Right lung (tissue), 5 donors: ENCODE results near the gene SERPINA12. TPM values are rescaled to one million over a fixed set of nuclear protein-coding genes. Genes with fewer than 3 reads are reported as not detected.

Experiments
- DNase-seq, 2 donors: peaks; one replicate each; pipeline ENCODE4 v3.0.0-alpha.2; 2013
- polyA plus RNA-seq, 5 donors: library from polyadenylated mRNA; unstranded; fragments of 120-200 nt; gene quantifications; one replicate each; pipeline versions ENCODE4 v1.2.1 to v1.2.3, GENCODE V29; 2013; ENCODE audit warnings: inconsistent platforms in 1 of 5, low replicate concordance in 1 of 5; ENCODE audit not compliant: insufficient read length in 5 of 5, insufficient read depth in 1 of 5

Gene SERPINA12
- polyA plus RNA-seq, 5 donors, result not detected

DNA sequence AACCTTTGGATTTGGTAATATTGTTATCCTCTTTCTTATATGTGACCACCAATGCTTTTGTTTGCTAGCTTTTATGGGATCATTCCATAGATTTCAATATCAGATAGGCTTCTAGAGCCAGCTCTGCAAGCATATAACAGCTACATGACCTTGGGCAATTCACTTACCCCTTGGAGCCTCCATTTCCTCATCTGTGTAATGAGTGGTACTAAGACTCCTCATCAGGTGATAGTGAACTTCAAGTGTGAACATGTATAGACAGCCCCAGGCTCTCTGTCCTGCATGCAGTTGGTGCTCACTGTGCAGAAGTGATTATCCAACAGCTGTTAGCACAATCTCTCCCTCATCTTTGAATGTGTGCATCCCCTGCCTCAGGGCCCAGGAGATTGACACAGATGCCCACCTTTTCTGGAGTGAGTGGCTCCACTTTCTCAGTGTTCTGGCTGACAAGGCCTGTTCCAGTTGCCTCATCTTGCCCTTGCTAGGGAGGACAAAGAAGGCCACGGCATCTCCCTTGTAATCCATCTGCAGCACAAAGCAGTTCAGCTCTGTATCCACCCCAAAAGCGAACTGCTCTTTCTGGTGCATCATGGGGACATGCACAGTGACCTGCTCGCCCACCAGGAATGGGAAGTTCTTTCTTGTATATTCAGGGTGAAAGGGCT lies 42.4 kb downstream of the SERPINA12 start:
- no peak for DNase-seq

DNA sequence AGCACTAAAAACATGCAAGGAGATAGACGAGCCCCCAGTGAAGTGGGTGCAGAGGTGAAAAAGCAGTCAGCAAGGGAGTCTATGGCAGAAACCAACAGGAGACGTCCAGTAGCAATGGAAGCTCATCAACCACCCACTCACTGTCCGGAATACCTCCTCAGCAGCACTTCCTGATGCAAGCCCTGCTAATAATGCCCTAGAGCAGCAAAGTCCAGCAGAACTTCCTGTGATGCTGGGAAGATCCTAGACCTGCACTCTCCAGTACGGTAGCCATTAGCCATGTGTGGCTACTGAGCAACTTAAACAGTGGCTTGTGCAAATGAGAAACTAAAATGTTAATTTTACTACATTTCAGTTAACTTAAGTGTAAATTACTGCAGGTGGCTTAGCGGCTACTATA lies 44.2 kb downstream of the SERPINA12 start:
- no peak for DNase-seq

DNA sequence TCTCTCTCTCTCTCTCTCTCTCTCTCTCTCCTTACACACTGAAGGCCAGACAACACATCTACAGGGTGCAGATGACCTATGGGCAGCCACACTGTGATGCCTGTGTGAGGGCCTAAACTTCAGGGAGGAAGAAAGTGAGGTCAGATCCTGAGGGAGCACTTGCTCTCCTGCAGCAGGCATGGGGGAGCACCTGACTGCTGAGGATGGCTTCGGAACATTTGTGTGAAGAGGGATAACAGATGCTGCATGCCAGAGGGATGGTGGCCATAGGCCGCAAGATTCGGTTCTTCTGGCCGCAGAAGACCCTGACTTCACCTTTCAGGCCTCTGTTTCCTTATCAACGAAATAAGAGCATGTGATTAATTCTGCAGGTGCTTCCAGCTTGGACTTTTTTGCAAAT lies 45.0 kb downstream of the SERPINA12 start:
- DNase-seq, result no peak

DNA sequence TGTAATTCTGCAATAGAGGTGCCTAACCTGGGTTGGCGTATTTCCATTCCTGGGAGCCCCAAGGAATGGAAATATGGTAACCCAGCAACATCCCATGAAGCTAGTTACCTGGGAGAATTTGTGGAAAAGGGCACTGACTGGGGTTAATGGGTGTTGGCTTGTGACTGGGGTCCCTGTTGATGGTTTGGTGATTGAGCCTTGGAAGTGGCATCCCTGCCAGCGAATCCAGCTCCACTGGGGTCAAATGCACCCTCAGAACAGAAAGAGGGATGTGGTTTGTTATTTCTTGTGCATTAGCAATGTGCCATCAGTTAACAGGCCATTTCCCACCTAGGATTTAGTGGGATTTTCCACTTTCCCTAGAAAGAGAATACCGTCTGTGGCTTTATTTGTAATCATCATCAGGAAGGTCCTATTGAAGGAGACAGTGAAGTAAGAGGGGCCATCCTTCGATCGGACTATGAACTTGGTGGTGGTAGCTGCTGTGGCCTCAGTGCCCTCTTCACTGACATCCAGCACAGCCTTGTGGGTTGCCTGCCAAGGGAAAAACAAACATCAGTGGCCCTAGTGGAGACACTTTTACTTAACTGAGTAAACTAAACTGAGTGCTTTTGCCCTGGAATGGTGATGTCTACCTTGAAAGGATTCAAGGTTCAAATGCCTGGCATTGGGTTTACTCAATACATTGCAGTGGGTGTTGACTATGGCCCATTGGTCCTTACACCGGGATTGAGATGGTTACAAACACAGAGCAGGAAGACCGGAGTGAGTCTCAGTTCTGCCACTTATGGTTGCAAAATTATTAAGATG lies 46.3 kb downstream of the SERPINA12 start:
- DNase-seq, result no peak

DNA sequence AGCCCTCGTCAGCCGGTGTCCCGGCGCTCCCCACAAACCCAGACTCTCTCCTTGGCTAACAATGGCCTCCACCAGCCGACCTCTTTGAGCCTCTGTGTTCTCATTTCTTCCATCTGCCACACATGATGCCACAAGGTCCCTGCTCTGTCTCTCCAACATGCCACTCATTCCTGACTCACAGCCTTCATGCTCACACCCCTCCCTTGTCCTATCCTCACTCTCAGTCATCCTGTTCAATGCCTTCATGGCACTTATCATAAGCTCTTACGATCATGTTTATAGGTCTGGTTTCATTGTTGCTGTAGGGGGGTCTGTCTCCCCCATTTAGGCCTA lies 47.1 kb downstream of the SERPINA12 start:
- no peak for DNase-seq

DNA sequence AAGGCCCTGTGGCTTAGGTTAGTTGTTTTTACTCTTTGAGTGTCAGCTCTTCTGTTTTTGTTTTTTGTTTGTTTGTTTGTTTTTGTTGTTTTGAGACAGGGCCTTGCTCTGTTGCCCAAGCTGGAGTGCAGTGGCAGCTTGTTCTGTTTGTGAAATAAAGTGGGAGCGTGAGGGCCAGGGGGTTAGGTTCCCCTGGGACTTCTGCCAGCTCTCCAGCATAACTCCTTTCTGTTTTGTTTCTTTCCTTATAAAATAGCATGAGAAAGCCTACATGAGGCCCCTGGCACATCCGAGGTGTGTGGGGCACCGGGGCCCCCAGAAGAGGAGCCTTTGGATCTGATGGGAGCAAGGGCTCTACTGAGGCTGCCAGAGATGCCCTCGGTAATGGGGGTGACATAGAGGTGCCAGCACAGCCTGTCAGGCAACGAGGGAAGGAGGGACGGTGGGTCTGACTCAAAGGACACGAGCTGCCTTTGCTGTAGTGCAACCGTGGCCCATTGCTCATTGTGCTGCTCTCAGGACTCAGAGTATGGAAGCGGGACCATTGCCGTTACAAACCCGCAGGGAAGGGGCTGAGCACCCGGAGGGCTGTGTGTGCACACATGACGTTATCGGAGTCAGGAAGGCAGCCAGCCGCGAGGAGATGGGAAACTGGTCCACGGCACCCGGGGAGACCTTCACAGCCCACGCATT lies 47.6 kb downstream of the SERPINA12 start:
- no peak for DNase-seq

DNA sequence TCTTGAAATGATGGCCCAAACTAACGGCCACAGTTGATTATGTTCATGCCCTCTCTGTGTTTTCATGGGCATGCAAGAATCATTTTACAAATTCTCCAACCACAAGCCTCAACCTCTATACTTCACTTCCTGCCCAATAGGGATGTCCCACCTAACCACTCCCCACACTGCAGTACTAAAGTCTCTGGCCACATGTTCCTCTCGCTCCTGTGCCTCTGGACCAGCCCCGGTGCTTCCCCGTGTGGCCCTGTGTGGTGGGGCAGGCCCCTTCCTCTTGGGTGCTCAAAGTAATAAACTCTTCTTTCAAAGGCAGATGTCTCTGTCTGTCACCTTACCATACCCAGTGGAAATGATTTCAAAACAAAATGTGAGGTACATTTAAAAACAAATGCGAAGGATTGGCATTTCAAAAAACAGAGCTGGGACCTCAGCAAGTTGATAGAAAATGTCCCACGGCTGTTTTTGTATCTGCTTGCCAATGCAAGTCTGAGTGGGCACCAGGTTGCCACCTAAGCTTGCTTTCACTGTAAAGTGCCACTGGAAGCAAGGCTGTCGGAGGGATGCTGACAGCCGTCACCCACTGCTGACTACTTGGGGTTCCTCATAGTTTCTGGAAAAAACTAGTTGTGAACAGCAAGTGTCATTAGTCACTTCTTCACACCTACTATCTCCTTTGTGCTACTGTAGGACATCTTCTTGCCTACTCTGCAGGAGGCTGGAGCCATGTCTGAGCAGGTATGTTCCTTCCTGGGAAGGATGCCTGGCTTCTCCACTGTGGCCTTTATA lies 48.4 kb downstream of the SERPINA12 start:
- no peak for DNase-seq

DNA sequence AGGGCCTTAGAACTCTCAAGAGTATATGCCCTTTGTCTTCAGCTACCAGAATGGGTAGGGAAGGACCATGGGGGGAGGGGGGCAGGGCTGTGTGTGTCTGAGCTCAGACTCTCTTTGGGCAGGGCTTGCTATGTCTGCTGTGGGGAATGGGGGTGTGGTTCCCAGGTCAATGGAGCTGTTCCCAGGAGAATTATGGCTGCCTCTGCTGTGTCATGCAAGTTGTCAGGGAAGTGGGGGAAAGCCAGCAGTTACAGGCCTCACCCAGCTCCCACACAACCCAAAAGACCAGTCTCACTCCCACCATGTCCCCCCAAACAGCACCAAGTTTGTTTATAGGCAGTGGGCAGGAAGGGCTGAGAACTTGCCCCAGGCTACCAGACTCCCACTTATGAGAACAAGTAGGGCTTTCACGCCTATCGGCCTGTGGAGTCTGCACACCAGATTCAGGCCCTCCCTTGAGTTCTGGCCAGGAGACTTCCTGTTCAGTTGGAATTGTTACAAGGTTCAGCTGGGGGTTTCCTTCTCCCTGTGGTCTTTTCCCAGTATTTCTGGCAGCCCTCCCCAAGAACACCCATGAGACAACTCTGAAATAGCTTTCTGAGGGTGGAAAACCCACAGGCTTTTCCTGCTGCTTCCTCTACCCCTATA lies 50.6 kb downstream of the SERPINA12 start:
- DNase-seq, result no peak

DNA sequence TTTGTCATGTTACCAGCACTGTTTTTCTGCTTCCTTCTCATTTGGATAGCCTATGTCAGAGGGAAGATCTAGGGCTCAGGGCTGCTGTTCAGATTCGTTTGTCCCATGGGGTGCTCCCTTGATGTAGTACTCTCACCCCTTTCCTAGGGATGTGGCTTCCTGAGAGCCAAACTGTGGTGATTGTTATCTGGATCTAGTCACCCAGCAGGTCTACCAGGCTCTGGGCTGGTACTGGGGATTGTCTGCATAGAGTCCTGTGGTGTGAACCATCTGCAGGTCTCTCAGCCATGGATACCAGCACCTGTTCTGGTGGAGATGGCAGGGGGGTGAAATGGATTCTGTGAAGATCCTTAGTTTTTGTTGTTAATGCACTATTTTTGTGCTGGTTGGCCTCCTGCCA lies 51.2 kb downstream of the SERPINA12 start:
- no peak for DNase-seq

DNA sequence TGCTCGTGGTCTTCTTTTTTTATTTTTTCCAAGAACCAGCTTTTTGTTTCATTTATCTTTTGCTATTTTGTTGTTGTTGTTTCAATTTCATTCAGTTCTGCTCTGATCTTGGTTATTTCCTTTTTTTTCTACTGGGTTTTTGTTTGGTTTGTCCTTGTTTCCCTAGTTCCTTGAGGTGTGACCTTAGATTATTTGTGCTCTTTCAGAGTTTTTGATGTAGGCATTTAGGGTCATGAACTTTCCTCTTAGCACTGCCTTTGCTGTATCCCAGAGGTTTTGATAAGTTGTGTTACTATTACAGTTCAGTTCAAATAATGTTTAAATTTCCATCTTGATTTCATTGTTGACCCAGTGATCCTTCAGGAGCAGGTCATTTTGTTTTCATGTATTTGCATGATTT lies 53.3 kb downstream of the SERPINA12 start:
- no peak for DNase-seq

DNA sequence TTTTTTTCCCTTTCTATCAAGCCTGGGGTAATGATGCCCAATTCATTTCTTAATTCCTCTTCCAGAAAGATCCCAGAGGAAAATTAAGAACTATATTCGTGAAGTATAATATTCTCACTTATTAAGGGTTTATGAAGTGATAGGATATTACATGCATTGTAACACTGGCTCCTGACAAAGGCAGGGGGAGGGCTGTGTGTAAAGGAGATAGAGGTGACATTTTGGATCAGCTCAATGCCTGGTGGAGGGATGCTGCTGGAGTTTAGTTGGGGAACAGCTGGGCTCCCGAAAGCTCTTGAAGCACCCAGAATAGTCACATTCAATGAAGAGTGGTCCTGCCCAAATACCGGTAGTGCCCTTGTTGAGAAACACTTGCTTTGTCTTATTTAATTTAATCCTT lies 57.4 kb downstream of the SERPINA12 start:
- DNase-seq, result no peak

DNA sequence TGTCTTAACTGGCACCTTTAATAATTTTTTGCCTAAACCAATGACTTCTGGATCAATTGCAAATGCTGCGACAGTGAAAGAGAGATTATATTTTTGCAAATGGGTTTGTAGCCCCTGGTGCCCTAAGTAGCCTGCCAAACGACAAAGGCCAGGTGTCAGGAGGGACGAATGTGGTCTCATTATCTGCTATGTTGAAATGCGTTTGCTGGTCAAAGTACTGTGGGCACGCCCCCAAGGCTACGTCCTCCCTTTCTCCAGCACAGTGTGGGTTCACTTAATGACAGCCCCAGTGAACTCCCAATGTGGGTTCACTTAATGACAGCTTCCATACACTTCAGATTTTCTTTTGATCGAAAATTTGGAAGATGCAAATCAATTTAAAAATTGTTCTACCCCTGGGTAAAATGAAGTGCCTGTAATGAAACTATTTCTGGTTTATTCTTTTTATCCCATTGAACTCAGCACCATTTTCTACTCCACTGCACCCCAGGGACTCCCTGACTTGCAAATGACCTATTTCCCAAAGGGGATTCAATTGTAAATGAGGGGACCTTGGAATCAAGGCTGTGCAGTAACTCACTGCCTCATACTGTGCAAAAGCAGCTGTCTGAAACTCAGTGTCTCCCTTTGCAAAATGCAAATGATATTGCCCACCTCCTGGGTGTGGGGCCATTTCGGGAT lies 58.0 kb downstream of the SERPINA12 start:
- no peak for DNase-seq

DNA sequence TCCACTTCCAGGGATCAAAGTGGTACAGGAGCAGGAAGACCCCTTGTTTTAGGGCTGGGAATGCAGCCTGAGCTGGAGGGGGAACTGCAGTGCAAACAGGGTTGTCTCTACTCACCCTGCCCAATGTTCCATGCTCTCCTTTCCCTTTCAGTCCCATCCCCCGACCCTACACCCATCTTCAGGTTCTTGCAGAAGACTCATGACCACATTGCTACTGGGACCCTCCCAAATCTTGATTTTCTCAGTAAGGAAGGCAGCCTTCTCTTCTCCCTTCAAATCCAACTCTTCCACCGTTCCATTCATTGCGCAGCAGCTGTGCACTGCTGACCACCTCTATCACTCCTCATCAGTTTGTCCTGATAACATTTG lies 58.6 kb downstream of the SERPINA12 start:
- DNase-seq, result no peak

DNA sequence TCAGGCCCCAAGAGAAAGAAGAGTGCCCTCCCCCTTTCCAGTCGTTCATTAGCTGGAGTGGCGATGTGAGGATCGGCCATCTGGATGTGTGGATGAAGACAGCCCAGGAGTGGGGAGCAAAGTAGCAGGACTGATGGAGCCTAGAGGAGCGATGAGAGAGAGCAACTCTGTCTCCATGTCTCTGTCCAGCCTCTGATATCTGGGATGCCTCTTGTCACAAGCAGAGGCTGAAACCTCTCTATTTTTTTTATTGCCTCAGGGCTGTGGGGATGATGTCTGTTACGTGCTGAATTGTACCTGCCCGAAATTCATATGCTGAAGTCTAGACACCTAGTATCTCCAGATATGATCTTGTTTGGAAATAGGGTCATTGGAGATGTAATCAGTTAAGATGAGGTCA lies 59.3 kb downstream of the SERPINA12 start:
- DNase-seq, result no peak

DNA sequence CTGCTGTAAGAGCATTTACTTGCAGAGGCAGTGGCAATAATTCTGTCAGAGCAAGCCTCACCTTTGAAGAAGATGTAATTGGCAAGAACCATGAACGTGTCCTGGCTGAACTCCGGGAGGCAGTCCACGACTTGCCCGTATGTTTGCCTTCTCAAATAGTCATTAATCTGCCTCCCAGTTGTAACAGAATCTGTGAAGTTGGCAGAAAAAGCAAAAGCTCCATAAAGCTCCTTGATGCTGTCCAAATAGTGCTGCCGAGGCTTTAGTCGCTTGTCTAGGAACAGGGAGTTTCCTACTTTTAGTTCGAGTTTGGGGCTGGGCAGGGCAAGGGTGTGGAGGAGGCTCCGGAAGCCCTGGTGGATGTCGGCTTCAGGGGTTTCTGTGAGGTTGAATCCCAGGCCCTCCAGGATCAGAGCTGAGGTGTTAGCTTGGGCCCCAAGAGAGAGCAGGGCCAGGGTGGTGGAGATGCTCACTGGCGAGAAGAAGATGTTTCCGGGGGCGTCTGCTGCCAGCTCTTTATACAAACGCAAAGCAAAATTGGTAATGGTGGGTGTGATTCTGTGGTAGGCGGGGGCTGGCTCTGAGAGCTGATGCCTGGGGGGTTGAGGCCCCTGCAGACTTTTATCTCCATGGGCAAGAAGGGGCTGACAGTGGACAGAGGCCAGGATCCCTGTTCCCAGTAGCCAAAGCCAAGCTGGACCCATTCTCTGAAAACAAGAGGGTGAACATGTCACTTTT lies 61.0 kb downstream of the SERPINA12 start:
- DNase-seq, result no peak

DNA sequence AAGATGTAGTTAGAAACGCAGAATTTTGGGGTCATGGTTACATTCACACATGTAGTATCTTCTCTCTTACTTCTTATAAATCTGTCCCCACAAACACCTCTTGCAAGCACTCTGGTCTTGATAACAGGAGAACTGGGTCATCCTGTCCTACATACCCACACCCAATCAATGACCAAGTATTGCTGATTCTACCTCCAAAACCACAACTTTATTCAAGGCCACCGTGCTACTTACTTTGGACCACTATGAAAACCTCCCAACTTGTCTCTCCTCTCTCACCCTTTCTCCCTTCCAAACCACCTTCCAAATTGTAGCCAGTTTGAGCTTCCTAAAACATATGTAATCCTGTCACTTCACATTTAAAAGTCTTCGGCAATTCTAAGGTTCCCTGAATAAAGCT lies 62.1 kb downstream of the SERPINA12 start:
- no peak for DNase-seq

DNA sequence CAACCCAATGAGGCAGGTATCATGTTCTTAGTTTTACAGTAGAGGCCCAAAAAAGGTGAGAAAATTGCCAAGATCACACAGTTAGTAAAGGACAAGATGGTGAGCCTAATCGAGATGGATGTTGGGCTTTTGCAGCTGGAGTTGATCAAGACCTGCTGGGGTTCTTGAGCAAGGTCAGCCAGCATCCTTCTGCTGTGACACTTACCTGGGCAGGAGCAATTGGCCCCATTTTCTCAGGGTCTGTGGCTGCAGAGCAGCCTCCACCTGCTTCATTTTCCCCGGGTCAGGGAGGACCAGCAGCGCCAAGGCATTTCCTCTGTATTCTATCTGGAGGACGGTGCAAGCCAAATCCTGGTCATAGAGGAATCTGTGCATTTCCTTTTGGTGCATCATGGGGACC lies 63.1 kb downstream of the SERPINA12 start:
- no peak for DNase-seq

DNA sequence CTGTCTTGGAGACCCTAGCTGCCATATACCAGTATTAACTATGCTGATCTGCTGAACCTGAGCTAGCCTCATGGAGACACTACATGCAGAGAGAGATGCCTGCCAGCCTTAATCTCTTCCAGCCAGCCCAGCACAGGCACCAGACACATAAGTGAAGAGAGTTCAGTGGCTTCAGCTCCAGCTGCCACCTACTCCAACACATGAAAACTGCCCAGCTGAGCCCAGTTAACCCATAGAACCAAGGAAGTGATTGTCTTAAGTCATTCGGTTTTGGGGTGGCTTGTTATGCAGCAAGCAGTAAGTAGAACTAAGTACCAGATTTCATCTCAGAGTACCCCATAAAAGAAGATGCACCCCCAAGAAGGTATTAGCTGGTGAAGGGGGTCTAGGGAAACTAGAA lies 64.3 kb downstream of the SERPINA12 start:
- no peak for DNase-seq

DNA sequence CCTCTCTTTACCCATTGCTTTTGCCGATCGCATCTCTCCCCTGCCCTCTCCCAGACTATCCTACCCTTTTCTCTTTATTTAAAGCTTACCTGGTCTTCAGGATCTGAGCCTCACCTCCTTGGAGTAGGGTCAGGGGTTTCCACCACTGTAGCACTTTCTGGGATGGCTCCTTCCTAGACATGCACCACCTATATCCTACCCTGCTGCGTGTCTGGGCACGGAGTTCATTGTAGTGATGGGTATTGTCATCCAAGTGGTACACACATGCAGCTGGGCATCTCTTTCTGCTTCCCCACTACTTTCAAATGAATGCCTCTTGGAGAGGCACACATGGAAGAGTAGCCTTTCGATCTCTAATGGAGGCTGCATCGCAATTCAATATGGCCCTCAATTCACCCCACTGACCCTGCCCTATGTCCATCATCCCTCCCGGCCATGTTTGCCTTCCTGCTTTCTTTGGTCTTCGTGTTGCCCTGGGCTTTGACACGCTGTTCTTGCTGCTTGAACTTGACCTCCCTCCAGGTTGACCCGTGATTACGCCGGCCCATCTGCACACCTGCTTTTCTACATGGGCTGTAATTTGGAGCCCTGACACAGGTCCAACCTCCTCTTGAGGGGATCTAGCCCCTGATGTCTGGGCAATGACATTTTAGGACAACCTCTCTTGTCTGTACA lies 67.6 kb downstream of the SERPINA12 start:
- no peak for DNase-seq

DNA sequence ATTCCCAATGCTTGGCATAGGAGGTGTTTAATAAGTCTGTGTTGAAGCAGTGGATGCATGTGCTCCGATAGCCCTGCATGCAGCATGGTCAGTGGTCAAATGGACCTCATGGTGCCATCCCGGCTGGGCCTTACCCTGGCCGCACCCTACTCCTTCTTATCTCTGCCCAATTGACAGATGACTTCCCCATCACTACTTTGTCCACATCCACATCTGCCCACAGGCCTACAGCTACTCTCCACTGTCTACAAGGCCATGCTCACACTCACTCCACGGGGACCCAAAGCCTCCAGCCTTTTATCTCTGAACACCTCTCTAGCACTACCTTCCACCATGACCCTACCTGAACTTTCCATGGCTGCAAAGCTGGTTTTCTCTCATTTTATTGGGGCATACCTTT lies 68.1 kb downstream of the SERPINA12 start:
- no peak for DNase-seq
